ENCODE data around the gene PPBP.
"Not testable (repeated sequence)": the region's sequence is repeated elsewhere in the genome, so short reads cannot be mapped to it uniquely, and the experiment has no call there.

The PPBP gene

GRCh38 chr4:73989031-73989430 is 1.0 kb upstream of the PPBP start:
- TF ChIP-seq CTCF (IDR thresholded peaks at IDR 0.05; ENCODE audit: low read depth, low read length, missing control alignments): no peak
- H3K4me3 ChIP-seq (replicated peaks; ENCODE audit: low read depth, low read length): no peak overlapping the region
- no peak for DNase-seq (ENCODE audit: extremely low read depth, low read depth)

GRCh38 chr4:73985528-73985852 is 2.5 kb downstream of the PPBP start:
- no peak for DNase-seq (ENCODE audit: extremely low read depth, low read depth)
- no peak for TF ChIP-seq CTCF (IDR thresholded peaks at IDR 0.05; ENCODE audit: low read depth, low read length, missing control alignments)
- no peak overlapping the region for H3K4me3 ChIP-seq (replicated peaks; ENCODE audit: low read depth, low read length)

GRCh38 chr4:73984736-73985527 is 3.1 kb downstream of the PPBP start:
- DNase-seq (ENCODE audit: extremely low read depth, low read depth): no peak

GRCh38 chr4:73981175-73981574 is 6.8 kb downstream of the PPBP start:
- H3K4me3 ChIP-seq (replicated peaks; ENCODE audit: low read depth, low read length); DNase-seq (ENCODE audit: extremely low read depth, low read depth): not testable (repeated sequence)

More at GRCh38 chr4:73984736-73985527, 3.1 kb downstream of the PPBP start:
- no peak for TF ChIP-seq CTCF (IDR thresholded peaks at IDR 0.05; ENCODE audit: low read depth, low read length, missing control alignments)
- H3K4me3 ChIP-seq (replicated peaks; ENCODE audit: low read depth, low read length): no peak overlapping the region

GRCh38 chr4:73979407-73979957 is 8.5 kb downstream of the PPBP start:
- no peak overlapping the region for H3K4me3 ChIP-seq (replicated peaks; ENCODE audit: low read depth, low read length)
- no peak for DNase-seq (ENCODE audit: extremely low read depth, low read depth)
- TF ChIP-seq CTCF (IDR thresholded peaks at IDR 0.05; ENCODE audit: low read depth, low read length, missing control alignments): no peak

GRCh38 chr4:73978886-73979285 is 9.1 kb downstream of the PPBP start:
- no peak for TF ChIP-seq CTCF (IDR thresholded peaks at IDR 0.05; ENCODE audit: low read depth, low read length, missing control alignments)
- DNase-seq (ENCODE audit: extremely low read depth, low read depth): no peak
- H3K4me3 ChIP-seq (replicated peaks; ENCODE audit: low read depth, low read length): no peak overlapping the region

GRCh38 chr4:73976716-73977115 is 11.3 kb downstream of the PPBP start:
- no peak overlapping the region for H3K4me3 ChIP-seq (replicated peaks; ENCODE audit: low read depth, low read length)
- DNase-seq (ENCODE audit: extremely low read depth, low read depth): no peak
- TF ChIP-seq CTCF (IDR thresholded peaks at IDR 0.05; ENCODE audit: low read depth, low read length, missing control alignments): no peak

All from HFF-Myc (cell line).